Measurements from ENCODE around the gene STK39.

Gene STK39

DNA sequence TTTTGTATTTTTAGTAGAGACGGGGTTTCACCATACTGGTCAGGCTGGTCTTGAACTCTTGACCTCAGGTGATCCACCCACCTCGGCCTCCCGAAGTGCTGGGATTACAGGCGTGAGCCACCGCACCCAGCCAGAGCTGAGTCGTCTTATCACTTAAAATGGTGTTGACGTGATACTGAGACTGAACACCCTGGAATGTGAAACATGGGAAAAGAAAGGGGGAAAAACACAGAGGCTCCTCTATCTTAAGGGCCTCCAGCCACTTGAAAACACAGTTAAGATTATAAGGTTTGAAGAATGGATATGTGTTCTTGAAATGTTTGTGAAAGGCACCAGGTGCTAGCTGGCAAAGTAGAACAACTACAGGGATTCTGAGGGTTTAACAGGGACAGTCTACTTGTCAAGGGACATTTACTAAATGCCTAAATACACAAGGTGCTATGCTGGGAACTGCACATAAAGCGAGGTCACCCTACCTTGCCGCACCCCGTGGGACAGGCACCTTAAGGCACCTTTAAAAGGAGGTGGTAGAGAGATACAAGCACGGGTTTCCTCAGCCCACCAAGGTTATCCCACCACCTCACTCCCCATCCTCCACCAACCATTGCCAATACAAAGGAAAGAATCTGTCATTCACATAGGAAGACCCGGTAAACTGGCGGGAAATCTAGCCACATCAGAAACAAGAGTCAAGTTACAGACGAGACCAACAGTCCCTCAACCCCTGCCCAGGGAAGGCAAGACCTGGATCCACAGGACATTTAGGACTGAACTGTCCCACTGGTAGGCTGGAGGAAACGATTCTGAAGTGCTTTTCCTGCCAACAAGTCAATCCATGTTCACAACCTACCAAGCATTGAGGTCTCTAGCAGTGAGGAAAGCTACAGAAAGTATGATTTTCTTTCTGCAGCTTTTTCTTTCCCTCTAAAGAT lies 43.4 kb downstream of the STK39 start:
- DNase-seq = no peak

DNA sequence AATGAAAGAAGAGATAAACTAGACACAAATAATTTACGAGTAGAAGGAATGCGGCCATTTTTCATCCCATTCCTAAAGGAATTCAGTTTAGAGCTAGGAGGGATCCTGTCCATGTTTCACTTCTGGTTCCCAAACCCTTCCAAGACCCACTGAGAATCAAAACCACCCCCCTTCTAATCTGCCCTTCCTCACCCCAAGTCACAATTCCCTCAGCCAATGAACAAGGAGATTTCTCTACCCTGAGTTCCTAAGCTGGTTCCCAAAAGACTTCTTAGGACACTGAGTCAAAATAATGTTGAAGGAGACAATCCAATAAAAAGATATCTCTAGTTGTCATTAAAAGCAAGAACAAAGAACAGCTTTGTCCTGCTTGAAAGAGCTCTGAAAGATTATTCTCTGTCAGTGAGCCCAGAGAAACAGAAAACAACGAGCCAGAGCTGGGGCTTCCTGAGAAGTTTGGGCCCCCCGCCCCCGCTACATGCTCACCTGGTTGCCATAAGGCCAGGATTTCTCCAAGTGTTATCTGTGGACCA lies 45.7 kb downstream of the STK39 start:
- no peak for DNase-seq

DNA sequence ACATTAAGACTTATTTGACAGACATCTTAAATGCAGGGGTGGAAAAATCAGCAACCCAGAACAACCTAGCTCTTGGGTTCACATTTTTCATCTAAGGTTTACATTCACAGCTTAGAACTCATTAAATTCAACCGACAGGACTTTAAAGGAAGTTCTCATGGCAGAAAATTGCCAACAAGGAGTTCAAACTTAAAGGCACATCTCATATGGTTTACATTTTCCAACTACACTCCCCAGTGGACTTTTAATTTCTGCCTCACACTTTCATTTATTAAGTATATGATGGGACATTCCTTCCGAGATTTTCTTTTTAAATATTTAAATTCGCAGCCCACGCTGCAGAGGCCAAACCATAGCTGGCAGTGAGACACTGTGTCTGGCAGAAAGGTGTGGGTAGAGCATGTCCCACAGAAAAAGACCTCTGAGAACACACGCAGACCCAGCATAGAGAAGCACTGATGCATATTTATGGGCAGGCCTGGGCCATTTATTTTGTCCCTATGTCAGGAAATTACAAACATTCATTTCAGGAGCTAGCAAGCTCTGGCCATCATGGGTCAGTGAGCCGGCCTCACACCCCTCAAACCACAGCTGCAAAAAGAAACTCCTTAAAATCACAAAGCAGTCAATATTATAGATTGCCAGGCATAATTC lies 46.3 kb downstream of the STK39 start:
- DNase-seq = no peak

DNA sequence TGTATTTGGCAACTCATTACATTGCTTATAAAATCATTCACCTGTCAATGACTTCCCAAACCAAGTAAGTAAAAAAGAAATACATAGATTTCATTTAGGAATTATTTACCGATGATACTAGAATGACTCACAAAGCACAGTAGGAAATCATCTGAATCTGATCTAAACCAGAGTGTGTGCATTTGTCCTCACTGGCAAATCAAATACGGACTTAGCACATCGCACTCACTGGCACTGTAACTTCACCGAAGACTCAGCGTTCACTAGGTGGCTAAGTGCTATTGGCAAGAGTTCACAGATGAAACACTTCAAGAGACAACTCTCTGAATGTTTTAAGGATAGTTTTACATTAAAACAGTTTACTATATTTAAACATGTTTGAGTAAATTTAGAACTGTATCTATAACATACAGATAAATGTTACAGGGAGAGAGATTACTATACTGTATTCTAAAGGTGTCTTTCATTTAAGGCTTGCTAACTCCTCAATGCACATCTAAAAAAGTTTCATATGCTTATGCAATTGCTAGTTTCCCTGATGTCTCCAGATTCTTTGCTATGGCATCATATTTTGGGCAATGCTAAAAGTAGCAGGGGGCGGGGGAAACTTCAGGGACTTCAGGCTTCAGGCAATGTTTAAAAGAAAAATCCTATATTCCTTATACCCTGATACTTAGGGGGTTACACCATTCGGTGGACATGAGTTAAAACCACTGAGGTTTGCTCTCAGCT lies 48.8 kb downstream of the STK39 start:
- DNase-seq = no peak

DNA sequence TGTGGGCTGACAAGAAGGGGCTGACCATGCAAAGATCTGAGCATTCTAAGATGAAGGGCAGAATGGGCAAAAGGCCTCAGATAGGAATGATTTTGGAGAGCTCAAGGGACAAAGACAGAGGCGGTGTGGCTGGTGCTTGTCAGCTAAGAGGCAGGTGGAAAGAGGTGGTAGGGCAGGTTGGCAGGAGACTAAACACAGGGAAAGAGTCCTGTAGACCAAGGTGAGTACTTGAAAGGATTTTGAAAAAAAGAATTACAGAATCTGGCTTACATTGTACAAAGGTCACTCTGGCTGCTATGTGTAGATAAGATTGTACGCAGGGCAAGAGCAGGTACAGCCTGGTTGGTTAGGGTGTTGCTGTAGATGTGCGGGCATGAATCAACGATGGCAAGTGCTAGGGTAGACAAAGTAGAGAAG lies 50.6 kb downstream of the STK39 start:
- DNase-seq = no peak

DNA sequence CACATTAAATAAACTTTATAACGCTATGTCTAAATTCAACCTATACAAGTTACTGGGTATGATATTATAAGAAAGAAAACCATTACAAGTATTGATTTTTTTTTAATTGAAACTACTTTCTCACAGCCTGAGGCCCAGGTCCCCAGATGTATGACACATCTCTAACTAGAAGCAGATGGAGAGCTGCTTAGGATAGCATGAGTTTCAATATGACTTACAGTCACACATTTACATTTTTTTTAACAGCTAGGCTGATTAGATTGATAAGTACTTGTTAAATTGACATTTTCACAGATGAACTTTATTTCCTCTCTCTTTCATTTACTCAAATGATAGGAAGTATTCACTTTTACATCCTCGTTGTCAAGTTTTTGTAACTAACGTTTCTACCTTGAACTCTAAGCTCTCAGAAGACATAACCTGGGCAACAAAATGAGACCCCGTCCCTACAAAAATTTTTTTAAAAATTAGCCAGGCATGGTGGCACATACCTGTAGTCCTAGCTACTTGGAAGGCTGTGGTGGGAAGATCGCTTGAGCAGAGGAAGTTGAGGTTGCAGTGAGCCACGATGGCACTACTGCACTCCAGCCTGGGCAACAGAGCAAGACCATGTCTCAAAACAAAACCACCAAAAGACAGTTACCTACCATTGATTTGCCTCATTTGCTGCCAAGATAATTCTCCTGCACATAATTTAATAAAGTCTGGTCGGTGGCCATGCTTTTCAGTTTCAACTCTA lies 52.4 kb downstream of the STK39 start:
- DNase-seq = no peak

DNA sequence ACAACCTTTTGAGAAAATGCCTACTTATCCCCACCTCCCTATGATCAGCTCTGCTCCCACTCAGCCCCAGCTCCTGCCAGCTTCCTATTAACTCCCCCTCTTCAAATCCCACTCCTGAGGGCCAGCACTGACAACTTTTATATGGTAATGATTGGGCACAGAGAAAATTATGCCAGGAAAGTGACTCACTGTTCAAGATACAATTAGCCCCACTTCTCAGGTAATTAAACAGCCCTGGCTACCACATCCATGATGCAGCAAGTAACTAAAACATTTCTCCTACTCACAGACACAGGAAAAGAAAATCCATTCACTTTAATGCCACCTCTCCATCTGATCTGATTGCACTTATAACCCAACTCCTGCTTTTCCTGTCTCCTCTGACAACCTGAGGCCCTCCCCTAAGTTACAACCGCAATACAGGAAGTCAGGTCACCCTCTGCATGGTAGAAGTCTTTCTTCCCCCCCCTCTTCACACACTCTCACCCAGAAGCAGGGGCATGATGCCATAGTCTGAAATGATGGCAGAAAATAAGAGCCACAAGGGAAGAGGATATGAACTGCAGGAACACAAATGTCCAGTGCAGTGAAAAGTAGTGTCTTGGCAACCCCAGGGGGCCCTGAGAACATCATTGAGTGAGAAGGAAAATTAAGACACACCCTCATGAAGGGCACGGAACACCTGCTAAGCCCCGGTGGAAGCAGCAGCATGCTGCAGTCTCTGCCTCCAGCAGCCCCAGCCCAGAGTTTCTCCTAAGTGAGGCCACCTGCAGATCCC lies 54.4 kb downstream of the STK39 start:
- DNase-seq = no peak

DNA sequence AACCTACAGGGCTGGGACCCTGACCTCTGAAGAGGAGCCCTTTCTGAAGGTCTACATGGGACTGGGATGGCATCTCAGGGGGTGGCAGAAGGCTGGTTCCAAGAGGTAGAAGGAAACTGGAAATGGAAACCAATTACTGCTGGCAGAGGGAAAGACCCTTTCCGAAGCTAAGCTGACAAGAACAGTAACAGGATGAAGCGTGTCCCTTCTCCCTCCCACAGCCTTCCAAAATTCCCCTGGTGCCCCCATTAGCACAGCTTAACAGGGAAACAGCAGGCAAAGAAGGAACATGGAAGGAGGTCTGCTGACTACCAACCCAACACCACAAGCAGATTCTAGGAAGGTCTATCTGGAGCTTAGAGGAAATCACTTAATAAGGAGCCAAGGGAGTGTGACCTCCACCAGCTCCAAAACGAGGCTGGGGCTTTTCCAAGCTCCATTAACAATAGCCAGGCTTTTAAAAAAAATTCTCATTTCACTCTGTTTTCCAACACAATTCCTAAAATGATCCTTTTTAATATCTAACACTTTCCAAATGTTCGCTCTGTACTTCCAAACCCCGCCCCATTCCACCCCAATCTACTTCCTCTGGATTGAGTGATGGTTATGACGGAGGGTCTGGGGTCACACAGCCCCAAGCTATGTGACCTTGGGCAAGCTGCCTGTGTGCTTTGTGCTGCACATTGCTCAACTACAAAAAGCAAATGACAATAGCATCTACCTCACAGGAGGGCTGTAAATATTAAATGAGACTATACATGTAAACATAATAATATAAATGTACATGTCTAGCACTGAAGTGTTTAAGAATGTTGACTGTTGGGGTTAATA lies 55.2 kb downstream of the STK39 start:
- DNase-seq = no peak

DNA sequence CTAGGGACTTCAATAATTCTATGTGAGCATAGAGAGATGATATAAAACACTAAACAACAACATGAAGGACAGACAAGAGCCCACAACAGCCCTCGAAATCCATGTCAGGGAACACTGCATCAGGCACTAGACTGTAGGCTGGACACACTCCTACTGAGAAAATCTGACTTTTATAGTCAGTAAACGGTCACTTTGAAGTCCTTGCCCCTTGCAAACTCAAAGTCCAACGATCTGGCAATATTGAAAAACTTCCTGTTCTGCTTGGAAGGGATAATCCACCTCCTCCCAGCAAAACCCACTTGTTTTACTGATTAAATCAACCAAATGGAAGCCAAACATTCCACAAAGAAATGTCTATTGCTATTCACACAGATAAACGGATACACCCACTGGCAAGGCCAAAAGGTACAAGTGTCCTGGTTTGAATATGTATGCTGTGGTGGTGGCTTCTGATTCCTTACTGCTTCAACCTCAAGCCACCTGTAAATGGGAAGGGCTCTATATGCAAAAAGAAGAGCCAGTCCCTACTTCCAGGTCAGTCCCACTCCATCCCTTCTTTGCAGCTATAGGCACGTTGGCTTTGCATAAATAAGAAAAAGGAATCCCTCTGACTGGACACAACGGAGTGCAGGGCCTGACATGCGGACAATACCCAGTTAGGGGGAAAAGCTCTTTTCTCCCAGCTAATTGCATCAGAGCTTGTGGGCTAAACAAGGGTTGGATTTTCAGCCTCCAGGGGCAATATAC lies 56.6 kb downstream of the STK39 start:
- no peak for DNase-seq

DNA sequence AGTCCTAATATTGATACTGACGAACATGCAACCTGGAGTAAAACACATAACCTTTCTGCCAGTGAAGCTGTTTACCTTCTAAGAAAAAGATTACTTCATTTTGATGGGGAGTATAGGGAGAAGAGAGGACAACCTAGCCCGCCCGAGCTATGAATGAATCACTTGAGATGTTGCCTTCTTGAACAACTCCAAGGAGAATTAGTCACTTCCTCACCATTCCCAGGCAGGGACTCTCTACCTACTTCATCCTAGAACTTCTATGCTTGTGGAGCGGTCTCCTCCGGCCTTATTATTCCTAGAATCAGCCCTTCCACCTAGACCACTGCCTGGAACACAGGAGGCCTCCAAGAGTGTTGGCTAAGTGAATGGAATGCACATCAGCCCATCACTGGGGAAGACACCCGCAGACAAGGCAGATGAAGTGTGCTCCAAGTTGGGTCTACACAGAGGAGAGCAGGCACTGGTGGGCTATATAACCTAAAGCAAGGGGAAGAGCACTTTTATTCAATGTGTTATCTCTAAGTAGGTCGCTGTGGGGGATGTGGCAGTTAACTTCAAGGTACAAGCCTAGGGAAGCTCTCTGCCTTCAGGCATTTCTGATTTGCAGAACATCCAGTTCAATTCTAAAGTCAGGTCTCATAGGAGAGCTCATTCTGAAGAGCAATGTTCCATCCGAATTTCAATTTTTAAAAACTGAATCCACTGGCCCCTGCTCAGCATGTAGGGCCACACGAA lies 57.4 kb downstream of the STK39 start:
- no peak for DNase-seq

DNA sequence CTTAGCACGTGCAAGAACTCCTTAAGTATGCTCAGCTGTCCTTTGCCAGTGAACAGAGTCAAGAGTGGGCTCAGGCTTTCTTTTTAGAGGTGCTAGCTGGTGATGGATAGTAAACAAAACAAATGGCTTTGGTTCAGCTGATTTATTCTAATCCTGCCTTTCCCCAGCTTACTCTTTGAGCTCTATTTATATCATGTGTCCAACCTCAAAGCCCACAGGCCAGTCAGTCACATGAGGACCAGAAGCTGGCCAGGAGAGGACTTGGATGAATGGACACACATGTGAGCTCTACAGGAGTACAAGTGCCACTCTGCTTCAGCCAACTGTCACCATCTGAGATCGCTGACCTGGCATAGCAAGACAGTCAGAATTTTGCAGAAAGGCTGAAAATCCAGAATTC lies 59.4 kb downstream of the STK39 start:
- DNase-seq = no peak

DNA sequence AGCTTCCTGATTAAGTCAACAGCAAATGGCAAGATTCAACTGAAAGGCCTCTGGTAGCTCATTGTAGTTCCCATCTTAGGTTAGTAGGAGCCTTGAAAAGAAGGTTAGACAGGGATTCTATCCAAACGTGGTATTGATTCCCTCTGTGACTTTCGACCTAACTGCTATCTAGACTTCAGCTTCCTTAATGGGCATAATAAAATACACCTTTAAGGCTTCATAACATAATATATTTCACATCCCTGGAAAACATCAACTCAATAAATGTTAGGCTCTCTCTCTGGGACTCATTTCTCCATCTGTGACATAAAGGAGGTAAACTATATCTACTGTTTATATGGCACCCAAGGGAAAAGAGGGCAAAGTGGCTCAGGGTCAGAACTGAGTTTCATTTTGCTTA lies 60.9 kb downstream of the STK39 start:
- no peak for DNase-seq

DNA sequence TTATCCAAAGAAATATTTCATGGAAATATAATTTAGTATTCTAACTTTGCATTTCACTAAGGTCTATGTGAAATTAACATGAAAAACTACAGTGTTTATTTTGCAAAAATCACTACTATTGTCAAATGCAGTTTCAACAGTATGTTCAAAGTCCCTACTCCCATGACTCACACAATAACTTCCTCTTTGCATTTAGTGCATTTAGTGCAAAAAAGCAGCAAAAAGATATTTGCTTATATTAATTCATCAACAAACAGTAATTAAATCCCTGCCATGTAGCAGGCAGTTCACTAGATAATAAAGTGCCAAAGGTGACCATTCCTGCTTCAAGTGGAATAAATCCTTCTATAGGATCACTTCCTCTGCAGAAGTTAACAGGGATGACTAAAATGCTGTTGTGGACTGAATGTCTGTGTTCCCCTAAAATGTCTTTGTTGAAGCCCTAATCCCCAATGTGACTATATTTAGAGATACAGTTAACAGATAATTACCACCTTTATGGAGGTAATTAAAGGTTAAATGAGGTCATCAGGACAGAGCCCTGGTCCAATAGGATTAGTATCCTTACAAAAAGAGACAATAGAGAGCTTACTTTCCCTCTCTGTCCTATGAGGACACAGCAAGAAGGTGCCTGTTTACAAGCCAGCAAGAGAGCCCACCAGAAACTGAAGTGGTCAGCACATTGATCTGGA lies 61.7 kb downstream of the STK39 start:
- DNase-seq = no peak

DNA sequence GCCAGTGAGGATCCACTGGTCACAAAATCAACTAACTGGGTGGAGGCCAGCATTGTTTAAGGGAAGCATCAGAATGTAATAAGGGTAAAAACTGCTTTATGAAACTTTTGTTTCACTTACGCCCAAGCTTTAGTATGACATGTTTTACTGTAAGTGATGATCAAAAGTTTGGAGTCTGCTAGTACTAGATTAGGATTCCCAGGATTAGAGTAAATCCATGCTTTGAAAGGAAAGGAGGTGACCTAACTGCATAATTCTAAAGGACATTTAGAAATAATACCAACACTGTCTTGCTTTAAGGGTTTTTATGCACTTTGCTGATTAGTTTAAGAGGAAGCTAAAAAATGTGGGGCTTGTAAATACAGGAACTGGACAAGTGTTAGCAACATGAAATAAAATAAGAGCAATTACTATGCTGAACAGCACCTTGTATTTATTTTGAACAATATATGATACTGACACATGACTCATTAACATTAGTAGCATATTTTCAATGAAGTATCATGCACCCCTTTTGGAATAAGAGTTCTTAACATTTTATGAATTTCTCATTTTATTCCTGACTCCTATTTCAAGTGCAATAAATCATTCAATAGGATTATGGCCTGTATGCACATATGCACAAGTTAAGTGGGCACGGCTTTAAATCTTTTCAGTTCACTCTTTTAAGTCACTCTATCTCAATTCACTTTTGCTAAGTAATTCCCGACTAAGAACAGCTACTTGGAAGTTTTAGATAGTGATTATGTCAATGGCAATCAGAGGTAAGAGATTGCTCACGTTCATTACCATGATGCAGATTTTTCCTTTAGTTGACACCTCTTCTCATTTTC lies 62.5 kb downstream of the STK39 start:
- no peak for DNase-seq

DNA sequence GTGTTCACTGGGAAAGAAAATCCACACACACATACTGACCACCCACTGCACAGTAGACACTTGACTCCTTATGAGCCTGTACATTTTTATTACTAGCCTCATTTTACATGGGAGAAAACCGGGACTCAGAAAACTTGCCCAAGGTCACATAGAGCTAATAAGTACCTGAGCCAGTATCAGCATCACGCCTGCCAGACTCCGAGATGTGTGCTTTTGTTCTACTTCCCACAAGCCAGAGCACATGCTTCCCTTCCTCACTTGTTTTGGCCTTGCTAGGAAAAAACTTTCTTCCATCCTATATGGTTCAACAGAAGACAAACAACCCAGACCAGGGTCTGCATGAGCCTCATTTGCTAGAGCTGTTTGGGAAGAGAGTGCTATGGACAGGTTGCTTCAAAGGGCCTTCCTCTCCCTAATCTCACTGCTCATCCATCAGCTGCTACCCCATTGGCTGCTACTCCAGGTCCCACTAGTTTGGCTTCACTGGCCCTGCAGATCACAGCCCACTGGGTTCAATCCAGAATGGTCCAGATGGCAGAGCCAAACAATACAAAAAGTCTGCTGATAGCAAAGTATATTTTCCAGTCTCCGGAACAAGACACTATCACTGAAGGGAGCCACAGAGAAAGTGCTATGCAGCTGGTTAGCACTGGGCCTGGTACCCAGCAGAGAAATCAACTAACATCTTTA lies 63.9 kb downstream of the STK39 start:
- DNase-seq = no peak

DNA sequence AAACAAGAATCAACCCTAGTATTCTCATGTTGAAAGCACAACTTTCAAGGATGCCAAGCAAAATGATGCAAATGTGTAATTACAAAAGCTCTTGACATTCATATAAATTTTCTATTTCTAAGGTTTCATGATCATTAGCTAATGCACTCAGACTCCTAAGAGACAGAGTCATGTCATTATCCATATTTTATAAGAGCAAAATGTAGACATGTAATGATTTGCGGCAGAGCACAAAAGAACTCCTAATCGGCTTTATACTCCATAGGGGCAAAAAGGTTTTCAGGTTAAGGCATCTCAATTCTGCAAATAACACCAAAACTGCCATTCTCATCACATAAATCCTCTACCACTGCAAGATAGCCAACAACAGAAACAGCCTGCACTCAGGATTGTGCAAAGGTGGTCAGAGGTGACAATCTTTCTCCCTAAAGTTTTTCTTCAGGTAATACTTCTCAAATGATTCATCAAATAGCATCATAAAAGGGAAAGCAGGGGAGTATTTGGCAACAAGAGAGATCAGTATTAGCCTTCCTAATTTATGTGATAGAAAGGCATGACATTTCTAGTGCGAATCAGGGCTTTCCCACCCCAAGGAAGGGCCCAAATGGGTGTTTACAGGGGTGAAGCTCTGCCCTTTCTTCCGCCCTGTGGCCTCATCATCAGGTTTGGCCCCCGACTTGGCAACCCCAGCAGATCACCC lies 64.7 kb downstream of the STK39 start:
- DNase-seq = no peak

DNA sequence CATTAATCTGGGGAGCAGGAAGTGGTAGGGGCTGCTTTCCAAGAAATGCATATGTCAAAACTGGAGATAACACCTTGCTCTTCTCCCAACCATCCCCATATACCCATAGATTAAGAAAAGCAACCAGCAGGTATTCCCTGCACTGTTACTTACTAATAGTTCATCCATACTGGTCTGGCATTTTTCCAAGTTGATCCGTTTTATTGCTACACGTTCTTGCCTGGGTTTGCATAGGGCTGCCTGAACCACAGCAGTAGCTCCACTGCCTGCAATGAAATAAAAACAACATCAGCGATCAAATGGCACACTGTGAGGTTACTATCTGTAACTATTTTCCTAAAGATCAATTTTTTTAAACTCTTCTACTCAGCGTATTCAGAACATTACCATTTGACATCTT lies 65.6 kb downstream of the STK39 start:
- DNase-seq = no peak

All from right forelimb (tissue), 1 donor.